NCI-H2081 (cell line): ENCODE results near the gene LMAN2.

Experiments
- DNase-seq, 2 experiments: peaks; one replicate each; lab custom pipeline; 2025; lab: John Stamatoyannopoulos, UW

Gene LMAN2, protein sequence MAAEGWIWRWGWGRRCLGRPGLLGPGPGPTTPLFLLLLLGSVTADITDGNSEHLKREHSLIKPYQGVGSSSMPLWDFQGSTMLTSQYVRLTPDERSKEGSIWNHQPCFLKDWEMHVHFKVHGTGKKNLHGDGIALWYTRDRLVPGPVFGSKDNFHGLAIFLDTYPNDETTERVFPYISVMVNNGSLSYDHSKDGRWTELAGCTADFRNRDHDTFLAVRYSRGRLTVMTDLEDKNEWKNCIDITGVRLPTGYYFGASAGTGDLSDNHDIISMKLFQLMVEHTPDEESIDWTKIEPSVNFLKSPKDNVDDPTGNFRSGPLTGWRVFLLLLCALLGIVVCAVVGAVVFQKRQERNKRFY

DNA sequence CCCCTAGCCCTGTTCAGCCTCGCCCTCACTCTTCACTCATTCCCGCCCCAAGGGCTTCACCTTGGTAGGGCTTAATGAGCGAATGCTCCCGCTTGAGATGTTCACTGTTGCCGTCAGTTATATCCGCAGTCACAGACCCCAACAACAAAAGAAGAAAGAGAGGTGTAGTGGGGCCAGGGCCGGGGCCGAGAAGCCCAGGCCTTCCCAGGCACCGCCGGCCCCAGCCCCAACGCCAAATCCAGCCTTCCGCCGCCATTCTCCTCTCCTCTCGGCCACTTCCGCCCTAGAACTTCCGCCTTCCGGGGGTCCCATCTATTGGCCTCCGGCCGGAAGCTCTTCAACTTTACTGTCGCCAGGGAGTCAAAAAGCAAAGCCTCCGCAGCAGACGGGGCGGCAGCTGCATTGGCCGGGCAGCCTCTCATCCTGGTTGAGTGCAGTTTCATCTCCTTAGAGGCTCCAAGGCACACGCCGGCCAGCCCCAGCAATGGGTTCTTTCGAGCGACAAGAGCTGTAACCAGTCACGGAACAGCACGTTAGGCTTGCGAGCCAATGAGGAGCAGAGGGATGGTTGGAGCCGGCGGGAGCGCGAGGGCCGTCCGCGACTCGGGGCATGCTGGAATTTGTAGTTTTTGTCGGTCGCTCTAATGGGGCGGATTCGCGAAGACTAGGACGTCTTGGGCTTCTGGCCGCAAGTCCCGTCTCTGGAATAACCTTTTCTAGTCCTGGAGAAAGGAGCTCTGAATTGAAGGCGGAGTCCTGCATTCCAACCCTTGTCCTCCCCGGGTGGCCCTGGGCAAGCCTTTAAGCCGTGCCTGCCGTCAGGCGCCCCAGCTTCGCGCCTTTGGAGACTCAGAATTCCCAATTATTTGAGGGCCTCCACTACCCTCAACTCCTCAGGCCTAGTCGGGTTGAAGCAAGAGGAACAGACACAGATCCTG lies at the start of gene LMAN2:
Gene LMAN2, minus strand, starts transcription at position 277 of the 938 bp plus-strand sequence. Its CDS starts 21 bp downstream, at position 256.
- peak; percentile 87 to 96 for DNase-seq

DNA sequence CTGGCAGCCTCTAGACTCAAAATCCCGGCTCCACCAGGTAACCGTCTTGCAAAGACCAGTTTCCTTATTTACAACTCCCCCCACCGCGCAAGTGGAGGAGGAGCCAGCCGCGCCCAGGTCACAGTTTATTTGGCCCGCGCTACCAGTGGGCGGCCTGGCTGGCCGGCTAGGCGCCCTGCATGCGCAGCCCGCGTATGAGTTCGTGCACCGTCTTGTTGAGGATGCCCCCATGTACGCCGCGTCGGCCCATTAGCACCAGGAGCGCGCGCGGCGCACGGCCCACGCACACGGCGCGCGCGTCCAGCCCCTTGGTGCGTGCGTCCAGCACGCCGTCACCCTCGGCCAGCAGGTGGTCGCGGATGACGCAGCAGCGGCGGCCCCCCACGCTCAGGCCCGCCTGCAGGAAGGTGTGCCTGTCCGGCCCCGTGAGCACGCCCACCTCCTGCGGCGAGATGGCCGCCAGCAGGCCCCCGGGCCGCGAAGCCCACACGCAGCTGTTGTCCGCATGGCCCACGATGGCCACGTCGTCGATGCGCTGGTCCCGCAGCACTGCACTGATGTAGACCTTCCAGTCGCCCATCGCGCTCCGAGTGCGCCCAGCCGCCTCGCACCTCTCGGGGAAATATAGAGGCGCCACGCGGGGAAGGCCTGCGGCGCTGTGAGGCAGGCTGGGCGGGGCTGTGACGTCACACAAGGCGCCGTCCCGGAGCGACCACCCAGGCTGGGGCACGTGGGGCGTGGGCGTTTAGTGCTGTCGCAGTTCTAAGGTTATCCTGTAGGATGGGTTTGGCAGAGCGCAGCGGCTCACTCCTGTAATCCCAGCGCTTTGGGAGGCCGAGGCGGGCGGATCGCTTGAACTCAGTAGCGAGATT lies 48.8 kb upstream of the LMAN2 start, which contains the start of gene PFN3:
Gene PFN3, minus strand, starts transcription at position 665 of the 872 bp plus-strand sequence. Its CDS starts 85 bp downstream, at position 580.
- DNase-seq: no peak

- no peak for DNase-seq
Measured at GRCh38 chr5:177397875-177398390, 46.5 kb upstream of the LMAN2 start.

GRCh38 chr5:177396807-177397206 lies 45.3 kb upstream of the LMAN2 start:
- DNase-seq: no peak

DNA sequence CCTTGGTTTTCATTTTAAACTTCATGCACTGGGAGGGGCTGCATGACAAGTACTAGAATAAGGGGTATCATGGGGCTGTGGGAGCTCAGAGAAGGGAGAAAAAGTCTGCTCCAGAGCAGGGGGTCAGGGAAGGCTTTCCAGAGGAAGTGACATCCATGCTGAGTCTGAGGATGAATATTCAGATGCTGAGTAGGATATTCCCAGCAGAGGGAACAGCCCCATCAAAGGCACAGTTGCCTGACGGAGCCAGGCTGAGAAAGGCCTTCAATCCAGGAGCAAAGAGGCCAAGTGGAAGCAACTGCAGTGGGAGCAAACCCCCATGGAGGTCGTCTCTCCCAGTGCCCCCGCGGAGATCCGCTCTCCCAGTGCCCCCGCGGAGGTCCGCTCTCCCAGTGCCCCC lies 44.6 kb upstream of the LMAN2 start:
- no peak for DNase-seq

GRCh38 chr5:177393990-177394389 lies 42.5 kb upstream of the LMAN2 start:
- no peak for DNase-seq

DNA sequence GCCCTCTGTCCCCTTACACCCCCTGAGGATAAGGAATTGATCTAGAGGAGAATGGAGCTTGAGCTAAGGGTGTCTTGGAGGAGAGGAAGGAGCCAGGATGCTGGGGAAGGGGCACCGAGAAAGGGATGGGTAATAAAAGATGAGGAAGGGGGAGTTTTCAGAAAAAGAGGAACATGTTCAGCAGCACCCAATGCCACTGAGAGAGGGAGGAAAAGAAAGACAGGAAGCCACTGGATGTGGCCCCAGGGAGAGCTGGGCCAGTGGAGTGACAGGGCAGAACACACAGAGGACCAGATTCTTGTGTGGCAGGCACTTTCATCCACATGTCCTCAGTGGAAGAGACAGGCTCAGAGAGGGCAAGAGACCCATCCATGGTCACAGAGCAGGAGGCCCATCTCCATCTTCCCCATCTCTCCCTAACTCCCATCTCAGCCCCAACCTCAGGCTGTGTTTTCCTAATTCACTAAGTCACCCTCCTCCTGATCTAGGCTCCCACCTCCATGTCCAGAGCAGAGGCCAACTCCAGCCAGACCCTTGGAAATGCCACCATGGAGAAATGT lies 41.8 kb upstream of the LMAN2 start:
- no peak for DNase-seq

DNA sequence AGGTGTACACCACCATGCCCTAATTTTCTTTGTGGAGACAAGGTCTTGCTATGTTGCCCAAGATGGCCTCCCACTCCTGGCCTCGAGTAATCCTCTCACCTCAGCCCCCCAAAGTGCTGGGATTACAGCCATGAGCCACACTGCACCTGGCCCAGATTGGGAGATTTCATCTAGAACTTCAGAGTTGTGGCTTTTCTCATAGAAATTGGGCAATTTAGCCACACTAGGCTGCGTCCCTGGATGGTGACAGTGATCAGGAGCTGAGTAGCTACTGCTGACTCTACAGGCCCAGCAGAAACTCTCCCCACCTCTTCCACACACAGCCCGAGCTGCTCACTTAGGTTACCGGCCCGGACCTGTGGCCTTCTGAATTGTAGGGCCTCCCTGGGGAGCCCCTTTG lies 41.3 kb upstream of the LMAN2 start:
- no peak for DNase-seq

DNA sequence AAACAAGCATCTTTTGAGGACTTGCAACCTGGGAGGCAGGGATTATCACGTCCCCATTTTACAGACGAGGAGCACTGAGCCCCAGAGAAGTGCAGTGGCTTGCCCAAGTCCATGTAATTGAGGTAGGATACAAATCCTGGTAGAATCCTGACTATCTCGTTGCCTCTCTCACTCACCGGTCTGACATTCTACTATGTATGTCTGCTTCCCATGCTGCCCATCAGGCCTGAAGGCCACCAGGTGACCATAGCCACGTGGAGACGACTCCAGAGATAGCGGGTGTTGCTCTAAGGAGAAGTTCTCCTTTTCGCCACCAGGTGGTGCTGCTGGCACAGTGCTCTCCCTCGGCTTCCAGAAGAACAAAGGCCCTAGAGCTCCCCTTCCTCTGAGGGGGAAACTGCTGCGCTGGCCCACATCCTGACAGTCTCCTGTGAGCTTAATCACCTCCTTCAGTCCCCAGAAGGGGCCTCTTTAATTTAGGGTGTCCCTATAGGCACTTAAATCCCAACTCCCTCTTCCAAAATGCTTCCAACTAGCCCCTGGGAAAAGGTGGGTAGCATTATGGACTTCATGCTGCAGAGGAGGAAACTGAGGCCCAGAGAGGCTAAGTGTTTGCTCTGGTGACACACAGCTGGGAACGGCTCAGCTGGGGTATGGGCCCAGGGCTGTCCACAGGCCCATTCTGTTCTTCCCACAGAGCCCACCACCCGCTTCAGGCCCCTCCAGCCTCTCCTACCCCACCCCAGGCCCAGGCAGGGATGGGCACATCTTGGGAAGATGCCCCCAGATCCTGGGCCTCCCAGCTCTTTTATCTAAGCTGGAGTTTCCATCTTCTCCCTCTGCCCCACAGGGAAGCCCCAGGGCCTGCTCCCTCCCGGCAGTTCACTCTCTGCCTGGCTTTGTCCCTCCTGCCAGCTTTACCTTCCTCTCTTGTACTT lies 39.2 kb upstream of the LMAN2 start:
- peak; percentile 88 to 91 for DNase-seq

DNA sequence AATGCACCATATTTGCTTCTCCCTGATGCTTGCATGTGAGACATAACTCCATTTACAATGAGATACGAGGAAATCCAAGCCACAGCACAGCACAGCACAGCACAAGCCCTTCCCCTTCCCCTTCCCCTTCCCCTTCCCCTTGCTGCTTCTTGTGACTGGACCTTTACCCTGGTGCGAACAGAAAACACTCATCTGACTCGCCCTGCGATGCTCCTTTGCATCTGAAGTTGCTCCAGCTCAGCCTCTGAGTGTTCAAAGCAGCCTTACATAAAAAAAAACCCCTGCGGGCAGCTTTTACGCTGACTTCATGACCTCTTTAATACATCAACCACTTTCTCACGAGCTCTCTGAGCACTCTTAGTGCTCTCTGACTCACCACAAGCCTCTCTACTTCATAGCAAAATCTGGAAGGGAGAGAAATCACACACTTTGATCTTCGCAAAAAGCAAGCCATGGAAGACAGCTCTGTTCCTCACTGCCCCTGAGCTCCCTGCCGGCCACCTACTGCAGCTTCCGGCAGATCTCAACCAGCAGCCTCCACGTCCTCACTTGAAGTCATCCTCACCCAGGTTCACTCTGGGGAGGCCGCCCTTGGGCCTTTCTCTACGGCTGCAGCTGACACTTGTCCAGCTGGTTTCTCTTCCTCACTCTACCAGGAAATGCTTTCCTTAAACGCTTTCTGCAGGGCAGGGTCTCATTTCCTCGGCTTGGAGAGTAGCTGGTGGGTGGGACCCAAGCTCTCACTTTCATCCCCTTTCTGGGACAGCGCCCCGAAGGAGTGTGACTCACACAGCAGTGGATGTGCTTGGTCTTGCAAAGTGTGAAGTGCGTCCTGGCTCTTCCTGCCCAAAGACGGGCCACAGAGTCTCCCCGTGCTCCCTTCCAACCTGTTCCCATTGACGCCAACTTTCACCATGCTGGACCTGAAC lies 38.0 kb upstream of the LMAN2 start:
- DNase-seq: no peak

DNA sequence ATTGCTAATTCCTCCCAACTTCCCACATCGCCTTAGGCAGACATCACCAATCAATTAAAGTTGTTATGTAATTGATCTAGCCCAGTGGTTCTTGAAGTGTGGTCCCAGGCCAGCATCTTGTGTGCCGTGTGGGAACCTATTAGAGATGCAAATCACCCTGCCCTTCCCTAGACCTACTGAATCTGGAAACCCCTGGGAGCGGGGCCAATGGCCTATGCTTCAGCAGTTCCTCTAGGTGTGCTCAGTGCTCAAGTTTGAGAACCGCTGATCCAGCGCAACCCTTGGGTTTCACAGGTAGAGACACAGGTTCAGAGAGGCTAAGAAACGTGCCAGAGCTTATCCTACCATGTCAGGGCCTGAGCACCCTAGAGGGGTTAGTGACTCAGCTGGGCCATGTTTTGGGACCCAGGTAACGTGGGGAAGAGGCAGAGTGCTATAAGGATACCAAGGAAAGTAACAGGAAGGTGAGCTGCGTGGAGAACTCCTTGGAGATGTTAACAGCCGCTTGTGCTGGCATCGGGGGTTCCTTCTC lies 37.1 kb upstream of the LMAN2 start:
- no peak for DNase-seq

DNA sequence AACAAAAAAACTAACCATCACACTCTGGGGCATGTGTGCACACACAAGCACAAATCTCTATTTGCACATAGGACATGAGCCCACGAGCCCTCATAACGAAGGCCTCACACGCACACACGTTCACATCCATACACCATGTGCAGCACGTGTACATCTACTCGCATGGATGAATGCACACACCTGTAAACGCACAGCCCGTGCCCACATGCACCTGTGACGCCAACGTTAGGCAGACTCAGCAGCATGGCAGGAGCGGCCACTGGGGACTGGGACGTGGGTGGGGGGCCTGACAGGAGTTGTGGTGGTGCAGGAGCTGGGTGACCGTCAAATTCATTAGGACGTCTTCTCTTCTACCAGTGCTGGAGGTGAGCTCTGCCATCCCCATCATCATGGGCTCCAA lies 35.9 kb upstream of the LMAN2 start:
- no peak for DNase-seq

GRCh38 chr5:177386542-177386941 lies 35.1 kb upstream of the LMAN2 start:
- no peak for DNase-seq

DNA sequence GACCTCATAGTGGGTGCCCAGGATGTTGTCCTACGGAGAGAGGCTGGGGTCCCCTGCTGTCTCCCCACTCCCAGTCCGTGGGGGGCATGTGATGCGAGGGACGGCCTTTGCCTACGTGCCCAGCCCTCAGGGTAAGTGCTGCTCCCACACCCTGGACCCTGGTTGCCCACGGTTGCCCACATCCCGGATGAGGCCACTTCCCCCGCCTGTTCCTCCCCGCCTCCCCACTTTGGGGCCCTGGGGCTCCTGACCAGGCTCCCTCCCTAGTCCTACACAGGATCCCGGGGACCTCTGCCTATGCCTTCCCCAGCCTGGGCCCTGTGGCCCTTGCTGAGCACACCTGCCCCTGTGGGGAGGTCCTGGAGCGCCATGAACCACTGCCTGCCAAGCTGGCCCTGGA lies 34.3 kb upstream of the LMAN2 start:
- no peak for DNase-seq

- DNase-seq: no peak
Measured at GRCh38 chr5:177384134-177384533, 32.7 kb upstream of the LMAN2 start, which contains the start of gene SLC34A1. SLC34A1 (plus strand) TSS chr5:177384434; CDS start chr5:177385742, 1,308 bp downstream.

DNA sequence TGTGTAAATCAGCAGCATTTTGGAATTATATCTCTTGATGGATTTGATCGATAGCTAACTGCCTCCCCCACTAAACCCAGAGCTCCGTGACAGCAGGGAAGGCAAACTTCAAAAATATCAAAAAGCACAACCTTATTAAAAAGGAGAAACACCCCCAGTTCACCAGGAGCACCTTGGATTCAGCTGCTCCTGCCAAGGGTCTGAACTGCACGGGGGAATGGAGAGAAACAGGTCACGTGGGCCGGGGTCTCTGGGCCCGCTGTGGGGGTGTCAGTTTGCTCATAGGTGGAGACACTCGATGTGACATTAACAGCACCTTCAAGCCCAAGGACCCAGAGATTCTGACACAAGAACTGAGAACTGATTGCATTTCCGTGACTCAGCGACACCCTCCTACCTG lies 31.7 kb upstream of the LMAN2 start:
- DNase-seq: no peak

DNA sequence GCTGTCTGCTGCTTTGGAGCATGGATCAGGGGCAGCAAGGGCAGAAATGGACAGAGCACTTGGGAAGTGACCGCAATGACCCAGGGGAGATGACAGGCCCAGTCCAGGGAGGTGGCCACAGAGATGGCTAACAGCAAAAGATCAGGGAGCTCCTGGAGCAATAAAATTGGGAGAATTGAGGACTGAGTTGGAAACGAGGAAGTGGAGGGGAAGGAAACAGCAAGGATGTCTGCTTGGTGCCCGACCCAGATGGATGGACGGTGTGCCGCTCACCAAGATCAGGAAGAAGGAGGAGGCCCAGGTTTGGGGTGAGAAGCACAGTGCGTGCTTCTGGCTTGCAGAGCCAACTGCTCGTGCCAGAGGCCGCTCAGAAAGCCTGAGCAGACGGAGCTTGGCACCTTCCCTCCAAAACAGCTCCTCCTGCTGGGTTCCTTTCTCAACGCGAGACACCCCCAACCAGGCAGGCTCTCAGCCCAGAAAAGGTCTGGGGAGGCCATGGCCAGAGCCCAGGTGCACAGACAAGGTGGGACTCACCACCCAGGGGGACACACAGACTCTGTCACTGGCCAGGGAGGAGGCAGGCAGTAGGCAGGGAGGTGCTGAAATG lies 31.1 kb upstream of the LMAN2 start:
- peak in 1 of 2 experiments; percentile 30 for DNase-seq

DNA sequence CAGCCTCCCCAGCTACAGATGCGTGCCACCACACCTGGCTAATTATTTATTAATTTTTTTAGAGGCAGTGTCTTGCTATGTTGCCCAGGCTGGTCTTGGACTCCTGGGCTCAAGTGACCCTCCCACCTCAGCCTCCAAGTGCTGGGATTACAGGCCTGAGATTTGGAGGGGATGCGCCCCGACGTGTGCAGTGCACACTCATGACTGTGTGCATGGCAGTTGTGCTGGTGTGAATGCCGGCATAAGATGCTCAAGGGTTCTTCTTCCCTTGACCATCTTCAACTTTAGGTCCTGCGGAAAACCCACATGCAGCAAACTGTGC lies 29.3 kb upstream of the LMAN2 start:
- DNase-seq: no peak
